Fibroblast of lung (primary cell): ENCODE data around the gene SBSN. TPM values are rescaled to one million over a fixed set of nuclear protein-coding genes. Genes with fewer than 3 reads are reported as not detected.

Experiments
- DNase-seq, 2 donors: peaks; one replicate each; pipeline versions ENCODE4 v3.0.0 to v3.0.0-alpha.2; 2010; ENCODE audit warnings: low read depth in 2 of 2
- H2AFZ ChIP-seq: 2 replicates; pipeline ENCODE4 v1.5.1; 2012; ENCODE audit warnings: low read length, control low read depth, inconsistent platforms
- H3K27ac ChIP-seq: 2 replicates; pipeline ENCODE4 v1.5.1; 2011; ENCODE audit warnings: low read length, control low read depth; ENCODE audit not compliant: insufficient read depth
- H3K27me3 ChIP-seq: 2 replicates; pipeline ENCODE4 v1.5.1; 2011; ENCODE audit warnings: mild to moderate bottlenecking, low read length; ENCODE audit not compliant: control insufficient read depth, insufficient read depth
- H3K36me3 ChIP-seq: 2 replicates; pipeline ENCODE4 v1.5.1; 2011; ENCODE audit warnings: low read length; ENCODE audit not compliant: control insufficient read depth, insufficient read depth
- H3K4me1 ChIP-seq: 2 replicates; pipeline ENCODE4 v1.5.1; 2011; ENCODE audit warnings: low read length; ENCODE audit not compliant: control insufficient read depth, insufficient read depth; ENCODE audit errors: extremely low read depth
- H3K4me2 ChIP-seq: 2 replicates; pipeline ENCODE4 v1.5.1; 2011; ENCODE audit warnings: low read length, control low read depth; ENCODE audit not compliant: insufficient read depth; ENCODE audit errors: extremely low read depth
- H3K4me3 ChIP-seq, 4 experiments: fragments of 200-600 bp in 1 of 4; sonication (generic) in 1 of 4; replicated peaks in 1 of 4; 2 replicates each; pipeline ENCODE4 v1.5.1; 2011 to 2016; ENCODE audit warnings: low read length in 4 of 4, low read depth in 3 of 4, mild to moderate bottlenecking in 3 of 4, control low read depth in 2 of 4, inconsistent platforms in 1 of 4, mixed read lengths in 1 of 4; ENCODE audit not compliant: insufficient read depth in 1 of 4; ENCODE audit errors: control extremely low read depth in 1 of 4
- H3K79me2 ChIP-seq: 2 replicates; pipeline ENCODE4 v1.5.1; 2012; ENCODE audit warnings: mild to moderate bottlenecking, low read length, inconsistent platforms; ENCODE audit not compliant: control insufficient read depth, insufficient read depth
- H3K9ac ChIP-seq: 2 replicates; pipeline ENCODE4 v1.5.1; 2011; ENCODE audit warnings: mild to moderate bottlenecking, low read length, control low read depth; ENCODE audit not compliant: insufficient read depth
- H3K9me3 ChIP-seq: 2 replicates; pipeline ENCODE4 v1.5.1; 2012; ENCODE audit warnings: low read depth, low read length; ENCODE audit not compliant: control insufficient read depth, insufficient read depth
- H4K20me1 ChIP-seq: 2 replicates; pipeline ENCODE4 v1.5.1; 2011; ENCODE audit warnings: low read length; ENCODE audit not compliant: control insufficient read depth, insufficient read depth; ENCODE audit errors: extremely low read depth
- CTCF ChIP-seq, 2 donors: IDR thresholded peaks in 1 of 2; conservative IDR thresholded peaks in 1 of 2; 1 replicate in 1 of 2; 2 replicates in 1 of 2; pipeline ENCODE4 v1.5.1; 2011 to 2012; ENCODE audit warnings: low read length in 2 of 2, control low read depth in 1 of 2, inconsistent platforms in 1 of 2, low read depth in 1 of 2, mild to moderate bottlenecking in 1 of 2
- EZH2 ChIP-seq: IDR thresholded peaks from 2 replicates; pipeline ENCODE4 v1.5.1; 2012; ENCODE audit warnings: low read length, control low read depth, mild to moderate bottlenecking; ENCODE audit errors: missing control alignments
- polyA plus RNA-seq, 2 donors: library from polyadenylated mRNA; depleted of rRNA in 1 of 2; stranded (reverse) in 1 of 2; unstranded in 1 of 2; fragments of >200 nt; gene quantifications; 2 replicates each; pipeline ENCODE4 v1.2.1, GENCODE V29; 2011 to 2012; ENCODE audit warnings: missing spikeins in 1 of 2
- total RNA-seq: library from RNA; depleted of rRNA; stranded (reverse); fragments of >200 nt; gene quantifications from 2 replicates; pipeline ENCODE4 v1.2.1, GENCODE V29; 2014

Gene SBSN
- total and polyA plus RNA-seq, 2 donors (not counting 1 experiment from before 2014, with no cell fraction given), result 1.6 to 4.1 TPM

DNA sequence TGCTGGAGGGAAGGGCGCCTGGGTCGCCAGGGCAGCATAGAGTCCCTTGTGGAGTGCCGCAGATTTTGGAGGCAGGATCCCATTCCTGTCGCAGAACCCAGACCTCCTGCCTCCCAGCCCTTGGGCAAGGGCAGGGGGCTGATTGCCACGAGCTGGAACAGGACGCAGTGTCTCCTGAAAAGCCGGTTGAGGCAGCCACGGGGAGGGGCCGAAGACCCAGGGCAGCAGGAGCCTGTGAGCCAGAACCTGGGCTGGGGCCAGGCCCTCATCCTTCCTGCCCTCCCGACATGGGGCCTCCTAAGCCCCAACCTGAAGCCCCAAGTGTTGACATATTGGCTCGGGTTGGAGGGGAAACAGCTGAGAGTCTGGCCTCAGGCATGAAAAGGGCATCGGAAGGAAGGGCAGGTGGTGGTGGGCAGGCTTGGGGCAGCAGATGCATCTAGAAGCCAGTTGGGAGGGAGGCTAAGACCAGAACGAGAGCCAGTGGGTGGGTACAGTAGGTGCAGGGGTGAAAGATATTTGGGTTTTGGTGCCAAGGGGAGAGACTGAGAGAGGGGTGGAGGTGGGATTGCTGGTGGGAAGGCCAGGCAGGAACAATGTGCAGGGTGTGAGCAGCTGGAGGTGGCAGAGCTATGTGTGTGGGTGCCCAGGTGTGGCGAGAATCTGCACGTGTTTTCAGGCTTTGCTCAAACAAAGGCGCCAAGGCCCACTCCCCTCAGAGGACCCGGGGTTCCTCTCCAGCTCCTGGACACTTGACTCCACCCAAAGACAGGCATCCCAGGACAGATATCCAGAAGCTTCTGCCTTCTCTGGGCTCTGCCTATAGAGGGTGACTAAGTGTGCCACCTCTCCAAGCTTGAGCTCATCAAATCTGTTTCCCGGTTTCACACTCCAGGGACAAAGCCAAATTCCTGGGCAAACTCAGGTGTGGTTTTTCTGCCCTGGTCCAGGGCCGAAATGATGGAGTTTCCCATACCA is 1.4 kb upstream of the SBSN start:
- Histone ChIP-seq H4K20me1 (no peaks in the 10 kb centered on the region), H3K4me1 (peaks cover 9% of the 10 kb centered on the region), H3K36me3 (no peaks in the 10 kb centered on the region), H2AFZ (no peak overlapping the region), H3K4me3 (no peak overlapping the region), H3K9ac (no peak overlapping the region), H3K27me3 (peaks cover 3% of the 10 kb centered on the region), H3K27ac (no peak overlapping the region), H3K4me2 (no peak overlapping the region), H3K79me2 (no peaks in the 10 kb centered on the region), H3K9me3 (no peaks in the 10 kb centered on the region)
- TF ChIP-seq EZH2, result no peak
- no peak for TF ChIP-seq CTCF (conservative IDR thresholded peaks at IDR 0.05 in 1 of 2, IDR thresholded peaks at IDR 0.05 in 1 of 2; ENCODE audit: low read depth in 1 of 2, low read length in 2 of 2)
- no peak for DNase-seq

DNA sequence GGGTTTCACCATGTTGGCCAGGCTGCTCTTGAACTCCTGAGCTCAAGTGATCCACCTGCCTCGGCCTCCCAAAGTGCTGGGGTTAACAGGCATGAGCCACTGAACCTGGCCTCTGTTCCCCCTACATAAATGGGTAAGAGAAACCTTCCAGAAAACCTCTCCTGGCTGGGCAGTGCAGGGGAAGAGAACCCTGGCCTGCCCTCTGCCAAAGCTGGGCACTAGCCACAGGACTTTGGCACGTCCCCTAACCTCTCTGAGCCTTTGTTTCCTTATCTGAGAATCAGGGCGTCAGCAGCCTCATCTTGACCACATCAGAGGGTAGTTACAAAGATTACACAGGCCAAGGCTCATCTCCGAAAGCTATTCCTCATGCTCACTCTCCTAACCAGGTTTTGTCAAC is 2.2 kb downstream of the SBSN start:
- Histone ChIP-seq H3K9ac (no peak overlapping the region), H4K20me1 (no peaks in the 10 kb centered on the region), H2AFZ (no peak overlapping the region), H3K79me2 (no peaks in the 10 kb centered on the region), H3K36me3 (no peaks in the 10 kb centered on the region), H3K9me3 (no peaks in the 10 kb centered on the region), H3K4me3 (no peak overlapping the region), H3K4me1 (peaks cover 4% of the 10 kb centered on the region), H3K27ac (no peak overlapping the region), H3K4me2 (no peak overlapping the region), H3K27me3 (no peaks in the 10 kb centered on the region)
- no peak for DNase-seq
- no peak for TF ChIP-seq EZH2
- TF ChIP-seq CTCF (conservative IDR thresholded peaks at IDR 0.05 in 1 of 2, IDR thresholded peaks at IDR 0.05 in 1 of 2; ENCODE audit: low read depth in 1 of 2, low read length in 2 of 2), result no peak

- Histone ChIP-seq H3K27me3 (no peaks in the 10 kb centered on the region), H3K27ac (no peak overlapping the region), H3K36me3 (no peaks in the 10 kb centered on the region), H3K4me3 (no peak overlapping the region), H3K9me3 (no peaks in the 10 kb centered on the region), H4K20me1 (no peaks in the 10 kb centered on the region), H3K4me2 (no peak overlapping the region), H3K9ac (no peak overlapping the region), H2AFZ (no peak overlapping the region), H3K79me2 (no peaks in the 10 kb centered on the region), H3K4me1 (peaks cover 4% of the 10 kb centered on the region)
- TF ChIP-seq CTCF (conservative IDR thresholded peaks at IDR 0.05 in 1 of 2, IDR thresholded peaks at IDR 0.05 in 1 of 2; ENCODE audit: low read depth in 1 of 2, low read length in 2 of 2) (no peak), EZH2 (no peak)
- no peak for DNase-seq
Measured at GRCh38 chr19:35524181-35524837, 3.8 kb downstream of the SBSN start.
